IMR-90 (cell line): ENCODE data around the gene PCGF3. TPM values are rescaled to one million over a fixed set of nuclear protein-coding genes. Genes with fewer than 3 reads are reported as not detected.

Experiments used
- ATAC-seq: fragments of 200-7000 bp; cut with Tn5 transposase; 2 replicates; pipeline ENCODE4 v1.9.1; 2020; ENCODE audit warnings: low read depth, mild to moderate bottlenecking, moderate library complexity
- BruUV-seq: library from RNA; stranded (reverse); fragments of 400-500 nt; replicated peaks from 2 replicates; lab custom pipeline; 2021; lab: Mats Ljungman, UMichigan
- CTCF ChIA-PET: fragments of 300-600 bp; formaldehyde crosslinking; extraction: SDS; loops from one replicate; lab custom pipeline; 2021; ENCODE audit warnings: antibody characterized with exemption; lab: Yijun Ruan, JAX
- POLR2A ChIA-PET: fragments of 300-600 bp; sonication (Branson Sonifier 250); formaldehyde crosslinking; loops from one replicate; lab custom pipeline; 2022; ENCODE audit warnings: antibody characterized with exemption; ENCODE audit not compliant: unreplicated experiment; lab: Charles Lee
- DNase-seq: peaks from one replicate; pipeline ENCODE4 v3.0.0; 2013
- H2AFZ ChIP-seq: replicated peaks from 2 replicates; pipeline ENCODE3; 2013; ENCODE audit warnings: low read length, mild to moderate bottlenecking; ENCODE audit not compliant: poor library complexity
- H2AK5ac ChIP-seq: 2 replicates; pipeline ENCODE4 v1.6.1; 2013; ENCODE audit warnings: low read depth, low read length, inconsistent platforms
- H2AK9ac ChIP-seq: replicated peaks from 2 replicates; pipeline ENCODE3; 2013; ENCODE audit warnings: mild to moderate bottlenecking, low read depth, low read length, moderate library complexity; ENCODE audit not compliant: poor library complexity
- H2BK120ac ChIP-seq: 2 replicates; pipeline ENCODE4 v1.6.1; 2013; ENCODE audit warnings: low read depth, low read length, inconsistent platforms
- H2BK15ac ChIP-seq: 3 replicates; pipeline ENCODE4 v1.6.1; 2013; ENCODE audit warnings: low read depth, low read length, inconsistent platforms
- H2BK20ac ChIP-seq: 2 replicates; pipeline ENCODE4 v1.6.1; 2013; ENCODE audit warnings: low read depth, mild to moderate bottlenecking, inconsistent platforms, low read length, moderate library complexity
- H2BK5ac ChIP-seq: 2 replicates; pipeline ENCODE4 v1.6.1; 2013; ENCODE audit warnings: mild to moderate bottlenecking, low read depth, low read length, inconsistent platforms; ENCODE audit not compliant: poor library complexity, severe bottlenecking
- H3K14ac ChIP-seq: replicated peaks from 2 replicates; pipeline ENCODE4 v1.6.1; 2013; ENCODE audit warnings: low read depth, low read length, inconsistent platforms
- H3K18ac ChIP-seq: 2 replicates; pipeline ENCODE4 v1.6.1; 2013; ENCODE audit warnings: low read depth, low read length, control low read depth
- H3K23ac ChIP-seq: 2 replicates; pipeline ENCODE4 v1.6.1; 2013; ENCODE audit warnings: low read depth, low read length, inconsistent platforms
- H3K27ac ChIP-seq: 2 replicates; pipeline ENCODE4 v1.5.1; 2013; ENCODE audit warnings: mild to moderate bottlenecking, control low read depth, low read length; ENCODE audit not compliant: insufficient read depth
- H3K27me3 ChIP-seq: 2 replicates; pipeline ENCODE4 v1.6.1; 2013; ENCODE audit warnings: low read length; ENCODE audit not compliant: control insufficient read depth, insufficient read depth
- H3K36me3 ChIP-seq: 2 replicates; pipeline ENCODE4 v1.6.1; 2013; ENCODE audit warnings: low read length, mixed read lengths; ENCODE audit not compliant: control insufficient read depth, insufficient read depth
- H3K4ac ChIP-seq: 2 replicates; pipeline ENCODE4 v1.6.1; 2013; ENCODE audit warnings: low read depth, low read length, inconsistent platforms
- H3K4me1 ChIP-seq: 2 replicates; pipeline ENCODE4 v1.6.1; 2013; ENCODE audit warnings: low read length, mixed read lengths; ENCODE audit not compliant: control insufficient read depth, insufficient read depth
- H3K4me2 ChIP-seq: 2 replicates; pipeline ENCODE4 v1.6.1; 2013; ENCODE audit warnings: low read depth, mild to moderate bottlenecking, control low read depth, low read length, moderate library complexity
- H3K4me3 ChIP-seq: 2 replicates; pipeline ENCODE4 v1.5.1; 2013; ENCODE audit warnings: low read depth, mild to moderate bottlenecking, control low read depth, low read length, moderate library complexity; ENCODE audit not compliant: insufficient read depth
- H3K56ac ChIP-seq: 2 replicates; pipeline ENCODE4 v1.6.1; 2013; ENCODE audit warnings: low read length, inconsistent platforms; ENCODE audit not compliant: insufficient read depth; ENCODE audit errors: extremely low read depth
- H3K79me1 ChIP-seq, 2 experiments: 2 replicates each; pipeline ENCODE4 v1.6.1; 2013; ENCODE audit warnings: low read length in 2 of 2, inconsistent platforms in 1 of 2, low read depth in 1 of 2
- H3K9ac ChIP-seq: 2 replicates; pipeline ENCODE4 v1.6.1; 2013; ENCODE audit warnings: low read depth, low read length, control low read depth
- H3K9me1 ChIP-seq: 2 replicates; pipeline ENCODE4 v1.6.1; 2013; ENCODE audit warnings: low read length, inconsistent platforms; ENCODE audit not compliant: insufficient read depth
- H3K9me3 ChIP-seq: 2 replicates; pipeline ENCODE4 v1.6.1; 2013; ENCODE audit warnings: low read length; ENCODE audit not compliant: control insufficient read depth, insufficient read depth
- H4K20me1 ChIP-seq: 2 replicates; pipeline ENCODE4 v1.6.1; 2013; ENCODE audit warnings: low read length, inconsistent platforms; ENCODE audit not compliant: insufficient read depth
- H4K5ac ChIP-seq: 2 replicates; pipeline ENCODE4 v1.6.1; 2013; ENCODE audit warnings: mild to moderate bottlenecking, low read depth, low read length, control low read depth
- H4K8ac ChIP-seq, 2 experiments: 2 replicates each; pipeline ENCODE4 v1.6.1; 2013; ENCODE audit warnings: low read depth in 2 of 2, low read length in 2 of 2, control low read depth in 1 of 2, inconsistent platforms in 1 of 2
- H4K91ac ChIP-seq: 2 replicates; pipeline ENCODE4 v1.6.1; 2013; ENCODE audit warnings: low read depth, low read length, inconsistent platforms; ENCODE audit not compliant: insufficient read depth
- BHLHE40 ChIP-seq: fragments of 150-350 bp; IDR thresholded peaks from 2 replicates; pipeline ENCODE4 v1.6.1; 2016; ENCODE audit warnings: mild to moderate bottlenecking, low read depth, low read length
- CEBPB ChIP-seq: IDR thresholded peaks from 2 replicates; pipeline ENCODE4 v1.6.1; 2012; ENCODE audit warnings: low read depth, low read length, improper control_type of control experiment
- CHD1 ChIP-seq: IDR thresholded peaks from 2 replicates; pipeline ENCODE4 v1.6.1; 2012; ENCODE audit warnings: low read depth, low read length, improper control_type of control experiment
- CTCF ChIP-seq: conservative IDR thresholded peaks from 2 replicates; pipeline ENCODE4 v1.5.1; 2012; ENCODE audit warnings: mild to moderate bottlenecking, low read depth, low read length, improper control_type of control experiment
- MAZ ChIP-seq: IDR thresholded peaks from 2 replicates; pipeline ENCODE4 v1.6.1; 2012; ENCODE audit warnings: low read depth, mild to moderate bottlenecking, low read length, improper control_type of control experiment, moderate library complexity, borderline replicate concordance
- MXI1 ChIP-seq: IDR thresholded peaks from 2 replicates; pipeline ENCODE4 v1.6.1; 2012; ENCODE audit warnings: low read depth, mild to moderate bottlenecking, low read length, moderate library complexity, borderline replicate concordance
- POLR2A ChIP-seq: IDR thresholded peaks from 2 replicates; pipeline ENCODE4 v1.6.1; 2012; ENCODE audit warnings: mild to moderate bottlenecking, low read depth, low read length
- RCOR1 ChIP-seq: IDR thresholded peaks from 2 replicates; pipeline ENCODE4 v1.6.1; 2012; ENCODE audit warnings: mild to moderate bottlenecking, low read length, improper control_type of control experiment; ENCODE audit not compliant: insufficient replicate concordance
- USF2 ChIP-seq: fragments of 150-350 bp; IDR thresholded peaks from 2 replicates; pipeline ENCODE4 v1.6.1; 2017; ENCODE audit warnings: mild to moderate bottlenecking, antibody characterized with exemption, low read length, low read depth
- WGBS, 2 experiments: methylation state at CpG; one replicate each; pipeline versions ENCODE4 v1.1.5 to v1.1.7; 2013; ENCODE audit warnings: missing lambda C conversion rate in 2 of 2; ENCODE audit not compliant: insufficient read length in 1 of 2; ENCODE audit errors: extremely low coverage in 2 of 2; 5-methylcytosine and 5-hydroxymethylcytosine counted together
- dilution Hi-C: fragments of 300-500 bp; cut with HindIII; formaldehyde crosslinking; loops from one replicate; pipeline ENCODE4 v1.14.3; 2018; ENCODE audit warnings: low sequenced_read_pairs; ENCODE audit not compliant: unreplicated experiment
- in situ Hi-C: fragments of 300-500 bp; cut with MboI; formaldehyde crosslinking; loops from 3 replicates; pipeline ENCODE4 v1.14.3; 2019; ENCODE audit warnings: low sequenced_read_pairs, inconsistent platforms, mixed read lengths
- intact Hi-C: fragments of 100-400 bp; cut with micrococcal nuclease; formaldehyde crosslinking; loops from 2 replicates; pipeline ENCODE4 v1.10.0; 2022
- polyA plus RNA-seq, 3 experiments: library from polyadenylated mRNA; depleted of rRNA; stranded (reverse); fragments of >200 nt; gene quantifications; 2 replicates each; pipeline ENCODE4 v1.2.3, GENCODE V29; 2012; ENCODE audit warnings: low replicate concordance in 1 of 3
- total RNA-seq: library from RNA; depleted of rRNA; stranded (reverse); fragments of >200 nt; gene quantifications from 2 replicates; pipeline ENCODE4 v1.2.3, GENCODE V29; 2012
- TF ChIP-seq, protein P1 (sequence below): fragments of 150-350 bp; IDR thresholded peaks from 2 replicates; pipeline ENCODE4 v1.6.1; 2016; ENCODE audit warnings: low read depth, mild to moderate bottlenecking, low read length, moderate library complexity, borderline replicate concordance

Gene PCGF3
- total and polyA plus RNA-seq, 2 of the 4 experiments (the other 2 are of a cell fraction) = 40.0 to 55.3 TPM

DNA sequence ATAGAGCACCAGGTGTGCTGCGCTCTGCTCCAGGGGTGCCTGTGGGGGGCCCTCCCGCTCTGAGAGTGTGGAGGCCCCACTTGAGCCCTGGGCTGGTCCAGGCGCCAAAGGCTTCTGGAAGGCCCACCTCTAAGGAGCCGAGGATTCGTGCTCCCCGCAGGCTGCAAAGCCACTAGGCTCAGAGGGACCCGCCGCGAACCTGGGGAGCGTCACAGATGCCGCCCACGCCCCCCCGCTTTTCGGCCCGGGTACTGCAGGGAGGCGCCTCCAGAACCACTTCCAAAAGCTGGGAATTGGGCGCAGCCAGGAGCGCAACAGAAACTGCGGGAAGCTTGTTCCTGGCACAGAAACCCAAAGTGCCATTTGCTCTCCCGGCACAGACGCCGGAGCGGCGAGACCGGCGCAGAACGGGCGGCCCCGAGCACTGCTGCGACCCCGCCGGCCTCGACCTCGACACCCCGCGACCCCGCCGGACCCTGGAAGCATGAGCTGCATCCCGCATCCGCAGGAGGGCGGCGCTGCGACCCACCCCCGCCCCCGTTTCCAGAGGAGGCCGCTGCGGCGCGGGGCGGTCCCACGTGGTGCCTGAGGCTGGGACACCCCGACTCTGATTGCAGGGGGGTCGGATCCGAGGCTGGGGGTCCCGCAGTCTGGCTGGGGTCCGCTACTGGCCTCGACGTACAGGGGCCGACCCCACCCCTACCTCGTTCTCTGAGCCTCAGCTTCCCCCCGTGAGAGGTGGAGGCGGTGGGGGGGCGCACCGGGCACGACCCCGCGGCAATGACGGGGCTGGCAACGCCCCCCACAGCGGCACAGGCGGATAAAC, 89.5 kb downstream of the PCGF3 start (continued):
- TF ChIP-seq CEBPB = no peak

GRCh38 chr4:795726-796119, 90.1 kb downstream of the PCGF3 start:
- H4K20me1 ChIP-seq = no peaks in the 10 kb centered on the region
- ATAC-seq (no peak), DNase-seq (no peak)
- H2AK5ac ChIP-seq = no peak overlapping the region
- CTCF ChIA-PET = no interaction called here
- H3K23ac ChIP-seq = no peak overlapping the region
- H3K9me1 ChIP-seq = no peaks in the 10 kb centered on the region
- no peak overlapping the region for H2BK15ac ChIP-seq
- no TSS peak for BruUV-seq
- no peak for TF ChIP-seq CHD1
- TF ChIP-seq BHLHE40 = no peak
- TF ChIP-seq USF2 = no peak
- no peak for TF ChIP-seq MXI1
- no peak for TF ChIP-seq CTCF
- TF ChIP-seq POLR2A = no peak
- no peak for TF ChIP-seq MAZ
- TF ChIP-seq RCOR1 = no peak
- TF ChIP-seq, protein P1, sequence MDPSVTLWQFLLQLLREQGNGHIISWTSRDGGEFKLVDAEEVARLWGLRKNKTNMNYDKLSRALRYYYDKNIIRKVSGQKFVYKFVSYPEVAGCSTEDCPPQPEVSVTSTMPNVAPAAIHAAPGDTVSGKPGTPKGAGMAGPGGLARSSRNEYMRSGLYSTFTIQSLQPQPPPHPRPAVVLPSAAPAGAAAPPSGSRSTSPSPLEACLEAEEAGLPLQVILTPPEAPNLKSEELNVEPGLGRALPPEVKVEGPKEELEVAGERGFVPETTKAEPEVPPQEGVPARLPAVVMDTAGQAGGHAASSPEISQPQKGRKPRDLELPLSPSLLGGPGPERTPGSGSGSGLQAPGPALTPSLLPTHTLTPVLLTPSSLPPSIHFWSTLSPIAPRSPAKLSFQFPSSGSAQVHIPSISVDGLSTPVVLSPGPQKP = no peak
- TF ChIP-seq CEBPB = no peak
- no peak overlapping the region for H3K14ac ChIP-seq
- H3K18ac ChIP-seq = no peak overlapping the region
- H2AFZ ChIP-seq = no peak overlapping the region
- WGBS, 2 experiments = no CpG with 5 or more reads among the region's 20 CpGs
- dilution Hi-C loops = no loop called here
- no peaks in the 10 kb centered on the region for H3K79me1 ChIP-seq
- H4K8ac ChIP-seq = no peak overlapping the region
- intact Hi-C loops = no loop called here
- no peak overlapping the region for H4K91ac ChIP-seq
- no peaks in the 10 kb centered on the region for H3K9me3 ChIP-seq
- H3K27me3 ChIP-seq = peaks cover 55% of the 10 kb centered on the region
- in situ Hi-C loops = no loop called here
- H3K4me3 ChIP-seq = no peak overlapping the region
- H3K4me1 ChIP-seq = no peaks in the 10 kb centered on the region
- no peak overlapping the region for H3K4me2 ChIP-seq
- H4K5ac ChIP-seq = no peak overlapping the region
- H2BK5ac ChIP-seq = no peak overlapping the region
- H3K4ac ChIP-seq = no peak overlapping the region
- H3K56ac ChIP-seq = no peak overlapping the region
- no peak overlapping the region for H3K27ac ChIP-seq
- no peak overlapping the region for H3K9ac ChIP-seq
- no peak overlapping the region for H2BK120ac ChIP-seq
- H2AK9ac ChIP-seq = no peak overlapping the region
- H2BK20ac ChIP-seq = no peak overlapping the region
- H3K36me3 ChIP-seq = no peaks in the 10 kb centered on the region
- POLR2A ChIA-PET = no interaction called here
